ENCODE results near the gene ZFYVE28. TPM values are rescaled to one million over a fixed set of nuclear protein-coding genes. Genes with fewer than 3 reads are reported as not detected.

Gene ZFYVE28
- total RNA-seq, 6 donors from 2014 or later, result 10.8 to 51.3 (median 15.2) TPM

GRCh38 chr4:2285613-2286381, 132.6 kb downstream of the ZFYVE28 start:
- Histone ChIP-seq H3K27ac (no peak overlapping the region), H3K9me3 (no peaks in the 10 kb centered on the region), H3K4me1 (peaks cover 0 to 5% (median 0%) of the 10 kb centered on the region in 4 donors), H3K4me3 (no peak overlapping the region), H3K36me3 (no peaks in the 10 kb centered on the region), H3K27me3 (no peaks in the 10 kb centered on the region)
- WGBS, 2 donors, result 80 to 88% methylated on average over 18 to 19 of the region's 27 CpGs
- no peak for TF ChIP-seq EP300 (IDR thresholded peaks at IDR 0.05)
- no peak for TF ChIP-seq POLR2A (IDR thresholded peaks at IDR 0.05)
- no peak for TF ChIP-seq CTCF (IDR thresholded peaks at IDR 0.05)
- no peak for TF ChIP-seq POLR2AphosphoS5 (IDR thresholded peaks at IDR 0.05)
- DNase-seq (peak in 1 of 2 donors; percentile 63), ATAC-seq (ENCODE audit: low FRiP score in 2 of 2) (peak in 1 of 2 donors; percentile 2)

- 63 to 74% methylated on average over 2 to 15 of the region's 15 CpGs for WGBS, 2 donors
- H3K9me3 ChIP-seq, result no peaks in the 10 kb centered on the region
- peak in 1 of 2 donors; percentile 68 for DNase-seq
- H3K4me3 ChIP-seq, result no peak overlapping the region
- no peaks in the 10 kb centered on the region for H3K27me3 ChIP-seq
- H3K36me3 ChIP-seq, result no peaks in the 10 kb centered on the region
- no peaks in the 10 kb centered on the region for H3K4me1 ChIP-seq
- TF ChIP-seq CTCF (IDR thresholded peaks at IDR 0.05), result no peak
- ATAC-seq (ENCODE audit: low FRiP score in 2 of 2), result no peak
- no peak overlapping the region for H3K27ac ChIP-seq
Measured at GRCh38 chr4:2284934-2285612, 133.4 kb downstream of the ZFYVE28 start.

- no peak for ATAC-seq (ENCODE audit: low FRiP score in 2 of 2)
- H3K36me3 ChIP-seq, result no peaks in the 10 kb centered on the region
- no peak overlapping the region for H3K4me3 ChIP-seq
- TF ChIP-seq POLR2A (IDR thresholded peaks at IDR 0.05) (no peak), CTCF (IDR thresholded peaks at IDR 0.05) (no peak), POLR2AphosphoS5 (IDR thresholded peaks at IDR 0.05) (no peak), EP300 (IDR thresholded peaks at IDR 0.05) (no peak)
- H3K27ac ChIP-seq, result no peak overlapping the region
- no peaks in the 10 kb centered on the region for H3K4me1 ChIP-seq
- H3K27me3 ChIP-seq, result no peaks in the 10 kb centered on the region
- H3K9me3 ChIP-seq, result no peaks in the 10 kb centered on the region
- DNase-seq, result no peak
- WGBS, 2 donors, result 92 to 96% methylated on average over 21 to 22 of the region's 23 CpGs
Measured at GRCh38 chr4:2284161-2284933, 134.1 kb downstream of the ZFYVE28 start.

GRCh38 chr4:2283199-2283711, 135.2 kb downstream of the ZFYVE28 start:
- DNase-seq (no peak), ATAC-seq (ENCODE audit: low FRiP score in 2 of 2) (no peak)
- no peaks in the 10 kb centered on the region for H3K9me3 ChIP-seq
- H3K4me3 ChIP-seq, result no peak overlapping the region
- no peaks in the 10 kb centered on the region for H3K27me3 ChIP-seq
- no peak overlapping the region for H3K27ac ChIP-seq
- H3K36me3 ChIP-seq, result no peaks in the 10 kb centered on the region
- 95% methylated on average over 3 of the region's 3 CpGs for WGBS, 2 donors
- TF ChIP-seq CTCF (IDR thresholded peaks at IDR 0.05), result no peak
- TF ChIP-seq POLR2A (IDR thresholded peaks at IDR 0.05), result no peak
- TF ChIP-seq POLR2AphosphoS5 (IDR thresholded peaks at IDR 0.05), result no peak
- no peak for TF ChIP-seq EP300 (IDR thresholded peaks at IDR 0.05)
- H3K4me1 ChIP-seq, result no peaks in the 10 kb centered on the region
